HepG2 (cell line): Measurements from ENCODE around the gene DYSF. TPM values are rescaled to one million over a fixed set of nuclear protein-coding genes. Genes with fewer than 3 reads are reported as not detected.
"Not testable (repeated sequence)": the region's sequence is repeated elsewhere in the genome, so short reads cannot be mapped to it uniquely, and the experiment has no call there.

Experiments used
- ATAC-seq: fragments of 200-7000 bp; cut with Tn5 transposase; 3 replicates; pipeline ENCODE4 v1.9.1; 2020; ENCODE audit warnings: mild to moderate bottlenecking, moderate library complexity
- BruUV-seq: library from RNA; stranded (reverse); fragments of 400-500 nt; replicated peaks from 2 replicates; lab custom pipeline; 2021; lab: Mats Ljungman, UMichigan
- CTCF ChIA-PET: fragments of 300-600 bp; formaldehyde crosslinking; extraction: SDS; loops from one replicate; lab custom pipeline; 2021; ENCODE audit warnings: low total read pairs, inconsistent platforms, low intra/inter-chr PET ratio; lab: Yijun Ruan, JAX
- POLR2A ChIA-PET: fragments of 350-600 bp; sonication (Branson Sonifier 250); formaldehyde crosslinking; loops from one replicate; lab custom pipeline; 2020; ENCODE audit warnings: antibody characterized with exemption, inconsistent platforms; lab: Yijun Ruan, JAX
- DNase-seq: peaks from one replicate; pipeline ENCODE4 v3.0.0-alpha.2; 2015; ENCODE audit warnings: low spot score
- FAIRE-seq: peaks from 3 replicates; lab custom pipeline; 2011; peaks lifted over from hg19 to GRCh38; lab: Jason Lieb, UNC
- H2AFZ ChIP-seq: one replicate; pipeline ENCODE4 v1.6.1; 2011; ENCODE audit warnings: low read length, inconsistent platforms
- H3K27ac ChIP-seq: fragments of 300-600 bp; 3 replicates; pipeline ENCODE4 v1.8.0; 2011; ENCODE audit warnings: mixed run types, mild to moderate bottlenecking, mixed read lengths, low read length, inconsistent platforms; ENCODE audit not compliant: insufficient read depth; ENCODE audit errors: extremely low read length
- H3K27me3 ChIP-seq, 2 experiments: fragments of 200-600 bp in 1 of 2; 2 replicates in 1 of 2; 3 replicates in 1 of 2; pipeline versions ENCODE4 v1.6.0 to v1.8.0; 2011; ENCODE audit warnings: low read length in 2 of 2, mild to moderate bottlenecking in 2 of 2, moderate library complexity in 2 of 2, inconsistent platforms in 1 of 2; ENCODE audit not compliant: insufficient read depth in 2 of 2, control insufficient read depth in 1 of 2
- H3K36me3 ChIP-seq, 2 experiments: fragments of 200-600 bp in 1 of 2; replicated peaks in 1 of 2; 2 replicates in 1 of 2; 3 replicates in 1 of 2; pipeline versions ENCODE4 v1.5.1 to v1.8.0; 2011; ENCODE audit warnings: low read length in 2 of 2, inconsistent platforms in 1 of 2; ENCODE audit not compliant: insufficient read depth in 2 of 2, control insufficient read depth in 1 of 2
- H3K4me1 ChIP-seq: 2 replicates; pipeline ENCODE4 v1.5.1; 2012; ENCODE audit warnings: low read length, inconsistent platforms; ENCODE audit not compliant: insufficient read depth
- H3K4me2 ChIP-seq: 2 replicates; pipeline ENCODE4 v1.6.0; 2011; ENCODE audit warnings: low read depth, low read length, inconsistent platforms
- H3K4me3 ChIP-seq, 3 experiments: fragments of 200-600 bp in 1 of 3; sonication (generic), shearing (Covaris generic) in 1 of 3; replicated peaks in 1 of 3; 2 replicates each; pipeline ENCODE4 v1.5.1; 2011 to 2016; ENCODE audit warnings: low read length in 3 of 3, inconsistent platforms in 2 of 3, low read depth in 2 of 3, mild to moderate bottlenecking in 2 of 3, control low read depth in 1 of 3, mixed read lengths in 1 of 3; ENCODE audit not compliant: insufficient read depth in 1 of 3
- H3K79me2 ChIP-seq: one replicate; pipeline ENCODE4 v1.6.1; 2011; ENCODE audit warnings: low read length, inconsistent platforms; ENCODE audit not compliant: insufficient read depth
- H3K9ac ChIP-seq: 2 replicates; pipeline ENCODE4 v1.6.0; 2011; ENCODE audit warnings: mild to moderate bottlenecking, low read depth, low read length, inconsistent platforms; ENCODE audit not compliant: insufficient read depth
- H3K9me3 ChIP-seq: 2 replicates; pipeline ENCODE4 v1.5.1; 2012; ENCODE audit warnings: mild to moderate bottlenecking, low read length
- H4K20me1 ChIP-seq: 2 replicates; pipeline ENCODE4 v1.6.0; 2011; ENCODE audit warnings: inconsistent platforms, mild to moderate bottlenecking, low read length, moderate library complexity; ENCODE audit not compliant: insufficient read depth
- DNMT3B ChIP-seq: conservative IDR thresholded peaks from 2 replicates; pipeline ENCODE4 v1.6.1; 2016; ENCODE audit warnings: missing biosample characterization, control low read depth
- IRF2 ChIP-seq: IDR thresholded peaks from 2 replicates; pipeline ENCODE4 v1.6.1; 2018; ENCODE audit warnings: missing genetic modification reagents, missing compliant biosample characterization
- ZNF337 ChIP-seq: sonication (generic); formaldehyde crosslinking; IDR thresholded peaks from 2 replicates; pipeline ENCODE4 v1.5.1; 2020; ENCODE audit warnings: missing genetic modification reagents, low read depth, mild to moderate bottlenecking, borderline replicate concordance
- WGBS: methylation state at CpG from one replicate; pipeline ENCODE4 v1.1.6; 2017; ENCODE audit warnings: low lambda C conversion rate; 5-methylcytosine and 5-hydroxymethylcytosine counted together
- in situ Hi-C: cut with HindIII; loops from 2 replicates; pipeline ENCODE4 v1.10.0; 2017; ENCODE audit warnings: low pct_unique_long_range_greater_than_20kb; ENCODE audit not compliant: extremely low pct_ligation_motif_present
- intact Hi-C: fragments of 100-400 bp; cut with micrococcal nuclease; formaldehyde crosslinking; loops from one replicate; pipeline ENCODE4 v1.10.0; 2022; ENCODE audit not compliant: unreplicated experiment
- polyA plus RNA-seq, 8 experiments: library from polyadenylated mRNA; depleted of rRNA in 3 of 8; stranded (reverse) in 7 of 8; unstranded in 1 of 8; fragments of >200 nt; fragmentation: Illumina TruSeq in 4 of 8; extraction: Trizol in 4 of 8; gene quantifications; 2 replicates each; pipeline versions ENCODE4 v1.2.1 to v1.2.3, GENCODE V29; 2011 to 2016; ENCODE audit warnings: low read depth in 4 of 8, missing spikeins in 1 of 8, mixed read lengths in 1 of 8; ENCODE audit not compliant: insufficient read depth in 1 of 8
- total RNA-seq, 5 experiments: library from RNA; depleted of rRNA; stranded (reverse); fragments of >200 nt; fragmentation: Illumina TruSeq; extraction: Trizol; gene quantifications; 2 replicates each; pipeline ENCODE4 v1.2.3, GENCODE V29; 2016; ENCODE audit warnings: low read depth in 1 of 5
- TF ChIP-seq, protein P1 (sequence below): fragments of 450-650 bp; IDR thresholded peaks from 2 replicates; pipeline ENCODE4 v1.6.1; 2017

The DYSF gene
- total and polyA plus RNA-seq, 2 of the 13 experiments (the other 11 are each of a cell fraction or from before 2014, with no cell fraction given), result 0.15 to 2.4 TPM

DNA sequence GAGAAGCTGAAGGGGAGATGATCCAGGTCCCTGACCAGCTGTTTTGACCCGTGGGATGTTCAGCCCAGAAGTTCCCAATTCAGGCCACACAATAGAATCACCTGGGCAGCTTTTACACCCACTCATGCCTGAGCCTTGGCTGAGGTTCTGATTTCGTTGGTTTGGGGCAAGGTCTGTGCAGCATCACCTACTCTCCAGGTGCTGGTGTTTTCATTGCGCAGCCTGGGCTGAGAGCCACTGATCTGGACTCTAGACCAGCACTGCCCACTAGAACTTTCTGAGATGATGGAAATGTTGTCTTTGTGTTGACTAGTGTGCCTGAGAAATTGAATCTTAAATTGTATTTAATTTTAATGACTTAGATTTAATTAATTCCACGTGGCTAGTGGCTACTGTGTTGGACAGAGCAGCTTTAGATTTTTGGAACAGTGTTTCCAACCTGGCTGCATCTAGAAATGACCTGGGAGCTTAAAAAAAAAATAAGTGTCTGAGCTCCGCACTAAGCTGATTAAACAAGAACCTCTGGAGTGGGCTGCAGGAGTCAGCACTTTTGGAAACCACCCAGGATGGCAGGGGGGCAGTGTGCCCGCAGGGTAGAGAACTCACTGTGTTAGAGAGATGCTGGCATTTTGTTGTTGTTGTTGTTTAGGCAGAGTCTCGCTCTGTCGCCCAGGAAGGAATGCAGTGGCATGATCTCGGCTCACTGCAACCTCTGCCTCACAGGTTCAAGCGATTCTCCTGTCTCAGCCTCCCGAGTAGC, 33.7 kb downstream of the DYSF start:
- no TSS peak for BruUV-seq
- no peaks in the 10 kb centered on the region for H3K9me3 ChIP-seq
- no peak overlapping the region for H3K27ac ChIP-seq
- ChIA-PET CTCF (no interaction called here), POLR2A (no interaction called here)
- H3K79me2 ChIP-seq, result no peaks in the 10 kb centered on the region
- H3K27me3 ChIP-seq, result peaks cover 1 to 29% of the 10 kb centered on the region in 2 experiments; a peak in 3 of 5 replicates
- intact Hi-C loops (no loop called here), in situ Hi-C loops (no loop called here)
- DNase-seq (no peak), ATAC-seq (no peak), FAIRE-seq (no peak)
- no peaks in the 10 kb centered on the region for H3K4me1 ChIP-seq
- H4K20me1 ChIP-seq, result no peaks in the 10 kb centered on the region
- H3K36me3 ChIP-seq, result no peaks in the 10 kb centered on the region
- H3K4me3 ChIP-seq, result no peak overlapping the region
- WGBS, result 14% methylated on average over 11 of the region's 11 CpGs
- H3K4me2 ChIP-seq, result no peak overlapping the region
- TF ChIP-seq DNMT3B (CRISPR knock-in tag) (no peak), IRF2 (no peak), ZNF337 (CRISPR knock-in tag) (no peak)
- TF ChIP-seq, protein P1, sequence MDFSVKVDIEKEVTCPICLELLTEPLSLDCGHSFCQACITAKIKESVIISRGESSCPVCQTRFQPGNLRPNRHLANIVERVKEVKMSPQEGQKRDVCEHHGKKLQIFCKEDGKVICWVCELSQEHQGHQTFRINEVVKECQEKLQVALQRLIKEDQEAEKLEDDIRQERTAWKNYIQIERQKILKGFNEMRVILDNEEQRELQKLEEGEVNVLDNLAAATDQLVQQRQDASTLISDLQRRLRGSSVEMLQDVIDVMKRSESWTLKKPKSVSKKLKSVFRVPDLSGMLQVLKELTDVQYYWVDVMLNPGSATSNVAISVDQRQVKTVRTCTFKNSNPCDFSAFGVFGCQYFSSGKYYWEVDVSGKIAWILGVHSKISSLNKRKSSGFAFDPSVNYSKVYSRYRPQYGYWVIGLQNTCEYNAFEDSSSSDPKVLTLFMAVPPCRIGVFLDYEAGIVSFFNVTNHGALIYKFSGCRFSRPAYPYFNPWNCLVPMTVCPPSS, result no peak
- H2AFZ ChIP-seq, result no peak overlapping the region
- H3K9ac ChIP-seq, result no peak overlapping the region

DNA sequence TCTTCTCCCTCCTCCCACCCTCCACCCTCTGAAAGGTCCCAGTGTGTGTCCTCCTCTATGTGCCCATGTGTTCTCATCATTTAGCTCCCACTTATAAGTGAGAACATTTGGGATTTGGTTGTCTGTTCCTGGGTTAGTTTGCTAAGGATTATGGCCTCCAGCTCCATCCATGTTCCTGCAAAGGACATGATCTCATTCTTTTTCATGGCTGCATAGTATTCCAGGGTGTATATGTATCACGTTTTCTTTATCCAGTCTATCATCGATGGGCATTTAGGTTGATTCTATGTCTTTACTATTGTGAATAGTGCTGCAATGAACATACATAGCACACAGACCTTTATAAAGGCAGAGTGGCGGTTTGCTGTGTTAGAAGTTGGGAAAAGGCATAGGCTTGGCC, 38.2 kb downstream of the DYSF start:
- H2AFZ ChIP-seq, H3K9me3 ChIP-seq, BruUV-seq, DNase-seq, FAIRE-seq, intact Hi-C loops, POLR2A ChIA-PET, in situ Hi-C loops, H3K27ac ChIP-seq, H3K4me2 ChIP-seq, H3K27me3 ChIP-seq, H3K4me3 ChIP-seq, H3K4me1 ChIP-seq, H3K36me3 ChIP-seq, H4K20me1 ChIP-seq, H3K9ac ChIP-seq, ATAC-seq, CTCF ChIA-PET, H3K79me2 ChIP-seq: not testable (repeated sequence)
- WGBS, result 38% methylated on average over 3 of the region's 3 CpGs
